Measurements from ENCODE around the gene LTBP3.

The LTBP3 gene

GRCh38 chr11:65552388-65552951 lies 5.7 kb downstream of the LTBP3 start:
- Histone ChIP-seq H3K4me1 (ENCODE audit: control insufficient read depth, insufficient read depth, low read length) (peaks cover 39% of the 10 kb centered on the region), H3K27me3 (ENCODE audit: control insufficient read depth in 1 of 2, insufficient read depth in 2 of 2, low read length in 2 of 2) (no peaks in the 10 kb centered on the region), H3K36me3 (ENCODE audit: control insufficient read depth in 2 of 2, insufficient read depth in 2 of 2, low read length in 2 of 2) (peaks cover 16 to 26% of the 10 kb centered on the region in 2 donors), H3K4me3 (ENCODE audit: low read length in 2 of 2) (no peak overlapping the region), H3K9me3 (ENCODE audit: control insufficient read depth in 2 of 2, low read length in 2 of 2) (no peaks in the 10 kb centered on the region), H3K27ac (ENCODE audit: low read length) (no peak overlapping the region), H3K9ac (ENCODE audit: low read length in 2 of 2) (no peak overlapping the region)

GRCh38 chr11:65551572-65552387 lies 6.4 kb downstream of the LTBP3 start:
- Histone ChIP-seq H3K27me3 (ENCODE audit: control insufficient read depth in 1 of 2, insufficient read depth in 2 of 2, low read length in 2 of 2) (no peaks in the 10 kb centered on the region), H3K27ac (ENCODE audit: low read length) (no peak overlapping the region), H3K36me3 (ENCODE audit: control insufficient read depth in 2 of 2, insufficient read depth in 2 of 2, low read length in 2 of 2) (peaks cover 16 to 26% of the 10 kb centered on the region in 2 donors), H3K9ac (ENCODE audit: low read length in 2 of 2) (no peak overlapping the region), H3K4me3 (ENCODE audit: low read length in 2 of 2) (no peak overlapping the region), H3K4me1 (ENCODE audit: control insufficient read depth, insufficient read depth, low read length) (peaks cover 34% of the 10 kb centered on the region), H3K9me3 (ENCODE audit: control insufficient read depth in 2 of 2, low read length in 2 of 2) (no peaks in the 10 kb centered on the region)

GRCh38 chr11:65549096-65549495 lies 9.1 kb downstream of the LTBP3 start:
- H3K9ac ChIP-seq (ENCODE audit: low read length in 2 of 2) = no peak overlapping the region
- no peaks in the 10 kb centered on the region for H3K9me3 ChIP-seq (ENCODE audit: control insufficient read depth in 2 of 2, low read length in 2 of 2)
- no peak overlapping the region for H3K4me3 ChIP-seq (ENCODE audit: low read length in 2 of 2)
- H3K4me1 ChIP-seq (ENCODE audit: control insufficient read depth, insufficient read depth, low read length) = peaks cover 11% of the 10 kb centered on the region
- no peak overlapping the region for H3K27ac ChIP-seq (ENCODE audit: low read length)
- no peaks in the 10 kb centered on the region for H3K27me3 ChIP-seq (ENCODE audit: control insufficient read depth in 1 of 2, insufficient read depth in 2 of 2, low read length in 2 of 2)
- H3K36me3 ChIP-seq (ENCODE audit: control insufficient read depth in 2 of 2, insufficient read depth in 2 of 2, low read length in 2 of 2) = peaks cover 16 to 33% of the 10 kb centered on the region in 2 donors

GRCh38 chr11:65548395-65548794 lies 9.8 kb downstream of the LTBP3 start:
- Histone ChIP-seq H3K27ac (ENCODE audit: low read length) (no peak overlapping the region), H3K4me1 (ENCODE audit: control insufficient read depth, insufficient read depth, low read length) (peaks cover 11% of the 10 kb centered on the region), H3K27me3 (ENCODE audit: control insufficient read depth in 1 of 2, insufficient read depth in 2 of 2, low read length in 2 of 2) (no peaks in the 10 kb centered on the region), H3K4me3 (ENCODE audit: low read length in 2 of 2) (no peak overlapping the region), H3K9ac (ENCODE audit: low read length in 2 of 2) (no peak overlapping the region), H3K36me3 (ENCODE audit: control insufficient read depth in 2 of 2, insufficient read depth in 2 of 2, low read length in 2 of 2) (peaks cover 18 to 31% of the 10 kb centered on the region in 2 donors), H3K9me3 (ENCODE audit: control insufficient read depth in 2 of 2, low read length in 2 of 2) (no peaks in the 10 kb centered on the region)

GRCh38 chr11:65547446-65548125 lies 10.6 kb downstream of the LTBP3 start:
- H3K9ac ChIP-seq (ENCODE audit: low read length in 2 of 2) = no peak overlapping the region
- no peaks in the 10 kb centered on the region for H3K9me3 ChIP-seq (ENCODE audit: control insufficient read depth in 2 of 2, low read length in 2 of 2)
- H3K4me3 ChIP-seq (ENCODE audit: low read length in 2 of 2) = no peak overlapping the region
- no peak overlapping the region for H3K27ac ChIP-seq (ENCODE audit: low read length)
- H3K36me3 ChIP-seq (ENCODE audit: control insufficient read depth in 2 of 2, insufficient read depth in 2 of 2, low read length in 2 of 2) = peaks cover 26 to 33% of the 10 kb centered on the region in 2 donors
- peaks cover 11% of the 10 kb centered on the region for H3K4me1 ChIP-seq (ENCODE audit: control insufficient read depth, insufficient read depth, low read length)
- no peaks in the 10 kb centered on the region for H3K27me3 ChIP-seq (ENCODE audit: control insufficient read depth in 1 of 2, insufficient read depth in 2 of 2, low read length in 2 of 2)

- Histone ChIP-seq H3K9ac (ENCODE audit: low read length in 2 of 2) (no peak overlapping the region), H3K27ac (ENCODE audit: low read length) (no peak overlapping the region), H3K9me3 (ENCODE audit: control insufficient read depth in 2 of 2, low read length in 2 of 2) (no peaks in the 10 kb centered on the region), H3K4me1 (ENCODE audit: control insufficient read depth, insufficient read depth, low read length) (peaks cover 11% of the 10 kb centered on the region), H3K4me3 (ENCODE audit: low read length in 2 of 2) (no peak overlapping the region), H3K27me3 (ENCODE audit: control insufficient read depth in 1 of 2, insufficient read depth in 2 of 2, low read length in 2 of 2) (no peaks in the 10 kb centered on the region), H3K36me3 (ENCODE audit: control insufficient read depth in 2 of 2, insufficient read depth in 2 of 2, low read length in 2 of 2) (peaks cover 16 to 24% of the 10 kb centered on the region in 2 donors)
Measured at GRCh38 chr11:65546217-65546958, 11.8 kb downstream of the LTBP3 start.

GRCh38 chr11:65545853-65546216 lies 12.3 kb downstream of the LTBP3 start:
- no peak overlapping the region for H3K9ac ChIP-seq (ENCODE audit: low read length in 2 of 2)
- H3K9me3 ChIP-seq (ENCODE audit: control insufficient read depth in 2 of 2, low read length in 2 of 2) = no peaks in the 10 kb centered on the region
- H3K4me1 ChIP-seq (ENCODE audit: control insufficient read depth, insufficient read depth, low read length) = peaks cover 16% of the 10 kb centered on the region
- no peak overlapping the region for H3K4me3 ChIP-seq (ENCODE audit: low read length in 2 of 2)
- H3K27me3 ChIP-seq (ENCODE audit: control insufficient read depth in 1 of 2, insufficient read depth in 2 of 2, low read length in 2 of 2) = no peaks in the 10 kb centered on the region
- H3K36me3 ChIP-seq (ENCODE audit: control insufficient read depth in 2 of 2, insufficient read depth in 2 of 2, low read length in 2 of 2) = peaks cover 16 to 22% of the 10 kb centered on the region in 2 donors
- H3K27ac ChIP-seq (ENCODE audit: low read length) = no peak overlapping the region

GRCh38 chr11:65542738-65543390 lies 15.3 kb downstream of the LTBP3 start:
- no peaks in the 10 kb centered on the region for H3K27me3 ChIP-seq (ENCODE audit: control insufficient read depth in 1 of 2, insufficient read depth in 2 of 2, low read length in 2 of 2)
- H3K9me3 ChIP-seq (ENCODE audit: control insufficient read depth in 2 of 2, low read length in 2 of 2) = no peaks in the 10 kb centered on the region
- peaks cover 30% of the 10 kb centered on the region for H3K4me1 ChIP-seq (ENCODE audit: control insufficient read depth, insufficient read depth, low read length)
- no peak overlapping the region for H3K4me3 ChIP-seq (ENCODE audit: low read length in 2 of 2)
- no peak overlapping the region for H3K27ac ChIP-seq (ENCODE audit: low read length)
- H3K36me3 ChIP-seq (ENCODE audit: control insufficient read depth in 2 of 2, insufficient read depth in 2 of 2, low read length in 2 of 2) = peaks cover 10% of the 10 kb centered on the region in 2 donors
- peak overlapping the region in 1 of 2 donors; percentile 58 for H3K9ac ChIP-seq (ENCODE audit: low read length in 2 of 2)

GRCh38 chr11:65541093-65541982 lies 16.8 kb downstream of the LTBP3 start:
- H3K9ac ChIP-seq (ENCODE audit: low read length in 2 of 2) = peak overlapping the region; percentile 57 to 66

More at GRCh38 chr11:65541093-65541982, 16.8 kb downstream of the LTBP3 start:
- Histone ChIP-seq H3K4me1 (ENCODE audit: control insufficient read depth, insufficient read depth, low read length) (peaks cover 27% of the 10 kb centered on the region), H3K4me3 (ENCODE audit: low read length in 2 of 2) (peak overlapping the region; percentile 44 to 82), H3K36me3 (ENCODE audit: control insufficient read depth in 2 of 2, insufficient read depth in 2 of 2, low read length in 2 of 2) (peaks cover 10 to 12% of the 10 kb centered on the region in 2 donors), H3K9me3 (ENCODE audit: control insufficient read depth in 2 of 2, low read length in 2 of 2) (no peaks in the 10 kb centered on the region), H3K27ac (ENCODE audit: low read length) (peak overlapping the region; percentile 86), H3K27me3 (ENCODE audit: control insufficient read depth in 1 of 2, insufficient read depth in 2 of 2, low read length in 2 of 2) (no peaks in the 10 kb centered on the region)

Measured in stomach smooth muscle (tissue), 2 donors.